Panc1 (cell line): ENCODE results near the gene ATF3.

Source experiments
- POLR2AphosphoS5 ChIP-seq: IDR thresholded peaks from 2 replicates; pipeline ENCODE4 v1.6.1; 2012; ENCODE audit warnings: mild to moderate bottlenecking, low read depth, low read length, moderate library complexity
- SIN3A ChIP-seq: IDR thresholded peaks from 2 replicates; pipeline ENCODE4 v1.6.1; 2012; ENCODE audit warnings: low read depth, mild to moderate bottlenecking, low read length, moderate library complexity, borderline replicate concordance; ENCODE audit not compliant: insufficient read depth
- TCF7L2 ChIP-seq: IDR thresholded peaks from 2 replicates; pipeline ENCODE4 v1.6.1; 2011; ENCODE audit warnings: mild to moderate bottlenecking, low read depth, low read length, inconsistent platforms
- TF ChIP-seq, protein P1 (sequence below): fragments of 450-650 bp; IDR thresholded peaks from 2 replicates; pipeline ENCODE4 v1.5.1; 2017; ENCODE audit warnings: mild to moderate bottlenecking
- TF ChIP-seq, protein P2 (sequence below), 2 experiments: IDR thresholded peaks; 2 replicates each; pipeline ENCODE4 v1.6.1; 2011 to 2012; ENCODE audit warnings: low read depth in 2 of 2, control low read depth in 1 of 2, low read length in 1 of 2, mild to moderate bottlenecking in 1 of 2, moderate library complexity in 1 of 2; ENCODE audit not compliant: insufficient read depth in 1 of 2

DNA sequence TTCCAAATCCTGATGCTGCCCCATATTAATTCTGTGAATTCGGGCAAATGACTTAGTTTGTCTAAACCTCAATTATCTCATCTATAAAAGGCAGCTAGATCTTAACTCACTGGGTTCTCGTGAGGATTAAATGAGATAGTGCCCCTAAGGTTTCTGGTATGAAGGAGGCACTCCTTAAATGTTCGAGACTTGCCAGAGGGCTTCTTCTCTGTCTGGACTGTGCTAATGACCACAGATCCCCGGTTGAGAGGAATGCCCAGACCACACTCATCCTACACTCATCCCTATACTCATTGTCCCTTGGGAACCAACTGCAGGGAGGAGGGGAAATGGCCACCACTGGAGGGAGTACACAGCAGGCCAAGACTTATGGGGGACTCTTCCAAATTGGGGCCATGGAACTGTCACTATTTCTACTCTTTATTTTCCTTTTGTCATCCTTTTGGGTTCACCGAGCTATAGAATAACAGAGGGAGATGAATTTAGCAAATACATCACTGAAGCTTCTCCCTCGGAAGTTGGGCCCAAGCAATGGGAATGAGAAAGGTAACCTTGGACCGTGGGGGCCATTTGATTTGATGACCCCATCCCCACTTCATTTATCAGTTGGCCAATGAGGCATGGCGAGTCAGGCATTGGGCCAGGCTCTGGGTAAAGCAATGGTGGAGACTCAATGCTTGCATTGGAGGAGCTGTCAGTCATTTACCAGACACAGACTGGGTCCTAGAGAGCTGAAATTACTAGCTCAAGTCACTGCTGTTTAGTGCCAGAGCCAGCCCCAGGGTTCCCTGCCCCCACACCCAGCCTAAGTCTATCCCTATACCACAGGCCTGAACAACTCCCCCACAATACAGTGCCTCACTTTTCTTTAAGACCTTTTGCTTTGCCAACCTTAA, 5.1 kb downstream of the ATF3 start:
- TF ChIP-seq, protein P1, sequence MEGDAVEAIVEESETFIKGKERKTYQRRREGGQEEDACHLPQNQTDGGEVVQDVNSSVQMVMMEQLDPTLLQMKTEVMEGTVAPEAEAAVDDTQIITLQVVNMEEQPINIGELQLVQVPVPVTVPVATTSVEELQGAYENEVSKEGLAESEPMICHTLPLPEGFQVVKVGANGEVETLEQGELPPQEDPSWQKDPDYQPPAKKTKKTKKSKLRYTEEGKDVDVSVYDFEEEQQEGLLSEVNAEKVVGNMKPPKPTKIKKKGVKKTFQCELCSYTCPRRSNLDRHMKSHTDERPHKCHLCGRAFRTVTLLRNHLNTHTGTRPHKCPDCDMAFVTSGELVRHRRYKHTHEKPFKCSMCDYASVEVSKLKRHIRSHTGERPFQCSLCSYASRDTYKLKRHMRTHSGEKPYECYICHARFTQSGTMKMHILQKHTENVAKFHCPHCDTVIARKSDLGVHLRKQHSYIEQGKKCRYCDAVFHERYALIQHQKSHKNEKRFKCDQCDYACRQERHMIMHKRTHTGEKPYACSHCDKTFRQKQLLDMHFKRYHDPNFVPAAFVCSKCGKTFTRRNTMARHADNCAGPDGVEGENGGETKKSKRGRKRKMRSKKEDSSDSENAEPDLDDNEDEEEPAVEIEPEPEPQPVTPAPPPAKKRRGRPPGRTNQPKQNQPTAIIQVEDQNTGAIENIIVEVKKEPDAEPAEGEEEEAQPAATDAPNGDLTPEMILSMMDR, result no peak
- TF ChIP-seq POLR2AphosphoS5, result no peak
- TF ChIP-seq, protein P2, sequence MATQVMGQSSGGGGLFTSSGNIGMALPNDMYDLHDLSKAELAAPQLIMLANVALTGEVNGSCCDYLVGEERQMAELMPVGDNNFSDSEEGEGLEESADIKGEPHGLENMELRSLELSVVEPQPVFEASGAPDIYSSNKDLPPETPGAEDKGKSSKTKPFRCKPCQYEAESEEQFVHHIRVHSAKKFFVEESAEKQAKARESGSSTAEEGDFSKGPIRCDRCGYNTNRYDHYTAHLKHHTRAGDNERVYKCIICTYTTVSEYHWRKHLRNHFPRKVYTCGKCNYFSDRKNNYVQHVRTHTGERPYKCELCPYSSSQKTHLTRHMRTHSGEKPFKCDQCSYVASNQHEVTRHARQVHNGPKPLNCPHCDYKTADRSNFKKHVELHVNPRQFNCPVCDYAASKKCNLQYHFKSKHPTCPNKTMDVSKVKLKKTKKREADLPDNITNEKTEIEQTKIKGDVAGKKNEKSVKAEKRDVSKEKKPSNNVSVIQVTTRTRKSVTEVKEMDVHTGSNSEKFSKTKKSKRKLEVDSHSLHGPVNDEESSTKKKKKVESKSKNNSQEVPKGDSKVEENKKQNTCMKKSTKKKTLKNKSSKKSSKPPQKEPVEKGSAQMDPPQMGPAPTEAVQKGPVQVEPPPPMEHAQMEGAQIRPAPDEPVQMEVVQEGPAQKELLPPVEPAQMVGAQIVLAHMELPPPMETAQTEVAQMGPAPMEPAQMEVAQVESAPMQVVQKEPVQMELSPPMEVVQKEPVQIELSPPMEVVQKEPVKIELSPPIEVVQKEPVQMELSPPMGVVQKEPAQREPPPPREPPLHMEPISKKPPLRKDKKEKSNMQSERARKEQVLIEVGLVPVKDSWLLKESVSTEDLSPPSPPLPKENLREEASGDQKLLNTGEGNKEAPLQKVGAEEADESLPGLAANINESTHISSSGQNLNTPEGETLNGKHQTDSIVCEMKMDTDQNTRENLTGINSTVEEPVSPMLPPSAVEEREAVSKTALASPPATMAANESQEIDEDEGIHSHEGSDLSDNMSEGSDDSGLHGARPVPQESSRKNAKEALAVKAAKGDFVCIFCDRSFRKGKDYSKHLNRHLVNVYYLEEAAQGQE (IDR thresholded peaks at IDR 0.05; ENCODE audit: insufficient read depth in 1 of 2, low read depth in 2 of 2, low read length in 1 of 2), result no peak
- no peak for TF ChIP-seq TCF7L2
- TF ChIP-seq SIN3A, result no peak
